BJ (cell line): ENCODE data around the gene SLCO6A1. TPM values are rescaled to one million over a fixed set of nuclear protein-coding genes. Genes with fewer than 3 reads are reported as not detected.

Experiments used
- CTCF ChIA-PET: fragments of 350-600 bp; formaldehyde crosslinking; extraction: SDS; loops from one replicate; lab custom pipeline; 2021; ENCODE audit warnings: antibody characterized with exemption, inconsistent platforms; lab: Yijun Ruan, JAX
- POLR2A ChIA-PET: fragments of 300-600 bp; sonication (Branson Sonifier 250); formaldehyde crosslinking; extraction: SDS; loops from one replicate; lab custom pipeline; 2021; ENCODE audit warnings: antibody characterized with exemption; lab: Charles Lee
- DNase-seq: peaks from one replicate; pipeline ENCODE4 v3.0.0-alpha.2; 2011; ENCODE audit warnings: low read depth
- H3K27me3 ChIP-seq: 2 replicates; pipeline ENCODE4 v1.6.0; 2011; ENCODE audit warnings: low read length; ENCODE audit not compliant: control insufficient read depth, insufficient read depth
- H3K36me3 ChIP-seq: 2 replicates; pipeline ENCODE4 v1.5.1; 2011; ENCODE audit warnings: low read length; ENCODE audit not compliant: control insufficient read depth, insufficient read depth
- H3K4me3 ChIP-seq: 2 replicates; pipeline ENCODE4 v1.5.1; 2011; ENCODE audit warnings: low read depth, mild to moderate bottlenecking, control low read depth, low read length
- polyA plus RNA-seq: library from polyadenylated mRNA; depleted of rRNA; stranded (reverse); fragments of >200 nt; gene quantifications from 2 replicates; pipeline ENCODE4 v1.2.3, GENCODE V29; 2011
- TF ChIP-seq, protein P1 (sequence below): IDR thresholded peaks from 2 replicates; pipeline ENCODE4 v1.5.1; 2011; ENCODE audit warnings: low read depth, mild to moderate bottlenecking, control low read depth, inconsistent platforms, low read length, moderate library complexity; ENCODE audit not compliant: insufficient read depth

SLCO6A1 gene
- polyA plus RNA-seq, 1 experiment: not detected

DNA sequence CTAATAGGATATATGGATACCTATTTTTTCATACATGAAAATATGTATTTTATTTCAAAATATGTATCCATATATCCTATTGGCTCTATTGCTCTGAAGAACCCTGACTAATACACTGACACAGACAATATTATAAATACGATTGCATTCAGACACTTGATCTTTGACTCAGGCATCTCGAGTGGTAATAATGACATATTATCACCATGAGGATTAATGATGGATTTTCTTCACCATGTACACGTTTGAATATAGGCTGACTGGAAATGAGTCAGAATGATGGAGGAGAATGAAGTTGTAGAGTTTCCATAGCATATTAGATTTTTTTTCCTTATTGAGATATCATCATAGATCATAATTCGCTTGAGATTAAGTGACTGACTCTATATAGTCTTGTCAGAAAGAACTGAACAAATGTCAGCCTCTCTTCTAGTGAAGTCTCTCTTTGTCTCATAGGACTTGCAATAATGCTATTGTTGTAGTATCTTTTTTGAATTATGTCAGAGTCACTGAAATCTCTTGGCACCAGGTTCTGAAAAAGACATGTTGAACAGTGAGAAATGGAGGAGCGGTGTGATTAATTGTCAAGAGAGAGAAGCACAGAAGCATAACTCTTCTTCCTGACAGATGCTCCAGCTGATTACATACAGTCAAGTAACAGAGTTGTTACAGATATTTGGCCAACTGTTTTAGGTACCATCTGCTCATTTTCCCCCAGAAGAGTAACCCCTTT lies 41.4 kb upstream of the SLCO6A1 start:
- CTCF ChIA-PET: interaction anchor here (1.3 kb wide), 1 partner anchor 500 kb away, joined by 3 read pairs; no protein-coding TSS in a partner anchor
- 0 out of 2 replicates have a peak, but pooled peaks cover 2% of the 10 kb centered on the region for H3K27me3 ChIP-seq

GRCh38 chr5:102539562-102539961 lies 40.8 kb upstream of the SLCO6A1 start:
- POLR2A ChIA-PET: no interaction called here
- no peaks in the 10 kb centered on the region for H3K36me3 ChIP-seq
- CTCF ChIA-PET: interaction anchor here (1.3 kb wide), 1 partner anchor 501 kb away, joined by 3 read pairs; no protein-coding TSS in a partner anchor
- TF ChIP-seq, protein P1, sequence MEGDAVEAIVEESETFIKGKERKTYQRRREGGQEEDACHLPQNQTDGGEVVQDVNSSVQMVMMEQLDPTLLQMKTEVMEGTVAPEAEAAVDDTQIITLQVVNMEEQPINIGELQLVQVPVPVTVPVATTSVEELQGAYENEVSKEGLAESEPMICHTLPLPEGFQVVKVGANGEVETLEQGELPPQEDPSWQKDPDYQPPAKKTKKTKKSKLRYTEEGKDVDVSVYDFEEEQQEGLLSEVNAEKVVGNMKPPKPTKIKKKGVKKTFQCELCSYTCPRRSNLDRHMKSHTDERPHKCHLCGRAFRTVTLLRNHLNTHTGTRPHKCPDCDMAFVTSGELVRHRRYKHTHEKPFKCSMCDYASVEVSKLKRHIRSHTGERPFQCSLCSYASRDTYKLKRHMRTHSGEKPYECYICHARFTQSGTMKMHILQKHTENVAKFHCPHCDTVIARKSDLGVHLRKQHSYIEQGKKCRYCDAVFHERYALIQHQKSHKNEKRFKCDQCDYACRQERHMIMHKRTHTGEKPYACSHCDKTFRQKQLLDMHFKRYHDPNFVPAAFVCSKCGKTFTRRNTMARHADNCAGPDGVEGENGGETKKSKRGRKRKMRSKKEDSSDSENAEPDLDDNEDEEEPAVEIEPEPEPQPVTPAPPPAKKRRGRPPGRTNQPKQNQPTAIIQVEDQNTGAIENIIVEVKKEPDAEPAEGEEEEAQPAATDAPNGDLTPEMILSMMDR: no peak
- 0 out of 2 replicates have a peak, but pooled peaks cover 2% of the 10 kb centered on the region for H3K27me3 ChIP-seq
- H3K4me3 ChIP-seq: no peak overlapping the region
- DNase-seq: no peak

More for the DNA sequence above, 41.4 kb upstream of the SLCO6A1 start:
- Histone ChIP-seq H3K36me3 (no peaks in the 10 kb centered on the region), H3K4me3 (no peak overlapping the region)
- POLR2A ChIA-PET: no interaction called here
- no peak for DNase-seq
- TF ChIP-seq, protein P1: no peak

- DNase-seq: no peak
- Histone ChIP-seq H3K4me3 (no peak overlapping the region), H3K27me3 (0 out of 2 replicates have a peak, but pooled peaks cover 2% of the 10 kb centered on the region), H3K36me3 (no peaks in the 10 kb centered on the region)
- ChIA-PET POLR2A (no interaction called here), CTCF (interaction anchor here (0.7 to 2.1 kb wide), 9 partner anchors 8 to 751 kb away, joined by 3 to 9 read pairs (median 4); no protein-coding TSS in a partner anchor)
- TF ChIP-seq, protein P1: no peak
Measured at GRCh38 chr5:102537011-102537410, 38.2 kb upstream of the SLCO6A1 start.

DNA sequence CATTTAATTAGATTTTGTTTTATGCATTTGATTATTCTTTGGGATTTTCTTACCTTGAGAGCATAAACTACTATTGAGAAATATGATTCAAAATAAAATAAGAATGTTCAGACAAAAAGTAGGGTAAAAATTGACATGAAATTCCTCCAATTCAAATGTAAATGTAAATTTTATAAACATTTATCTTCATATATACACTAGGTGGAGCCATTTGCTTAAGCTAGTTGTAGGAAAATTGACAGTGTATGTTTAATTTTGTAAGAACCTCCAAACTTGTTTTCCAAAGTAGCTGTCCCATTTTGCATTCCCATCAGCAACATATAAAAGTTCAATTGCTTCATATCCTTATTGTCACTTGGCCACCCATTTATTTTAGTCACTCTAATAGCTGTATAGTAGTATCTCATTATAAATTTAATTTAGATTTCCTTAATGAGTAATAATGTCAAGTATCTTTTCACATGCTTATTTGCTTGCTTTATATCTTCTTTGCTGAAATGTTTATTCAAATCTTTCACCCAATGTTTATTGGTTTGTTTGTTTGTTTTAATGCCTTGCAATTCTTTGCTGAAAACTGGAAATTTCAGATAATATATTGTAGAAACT lies 37.6 kb upstream of the SLCO6A1 start:
- CTCF ChIA-PET: interaction anchor here (0.7 to 1.5 kb wide), 9 partner anchors 9 to 977 kb away, joined by 3 to 9 read pairs (median 3); no protein-coding TSS in a partner anchor
- H3K27me3 ChIP-seq: 0 out of 2 replicates have a peak, but pooled peaks cover 2% of the 10 kb centered on the region
- H3K36me3 ChIP-seq: no peaks in the 10 kb centered on the region
- H3K4me3 ChIP-seq: no peak overlapping the region
- TF ChIP-seq, protein P1: peak; percentile 33
- POLR2A ChIA-PET: no interaction called here
- DNase-seq: peak; percentile 9

- H3K36me3 ChIP-seq: no peaks in the 10 kb centered on the region
- TF ChIP-seq, protein P1: no peak
- H3K27me3 ChIP-seq: no peaks in the 10 kb centered on the region
- H3K4me3 ChIP-seq: no peak overlapping the region
- ChIA-PET CTCF (interaction anchor here (1.2 kb wide), 1 partner anchor 693 kb away, joined by 3 read pairs; no protein-coding TSS in a partner anchor), POLR2A (no interaction called here)
- no peak for DNase-seq
Measured at GRCh38 chr5:102532123-102532522, 33.3 kb upstream of the SLCO6A1 start.
